Adipocyte (in vitro differentiated cells): ENCODE results near the gene CDH4.

Source experiments
- DNase-seq: peaks from one replicate; pipeline ENCODE4 v3.0.0-alpha.2; 2015; ENCODE audit warnings: low read depth
- H3K27me3 ChIP-seq: replicated peaks from 2 replicates; pipeline ENCODE4 v1.7.0; 2013; ENCODE audit warnings: mild to moderate bottlenecking, low read length, moderate library complexity; ENCODE audit not compliant: control insufficient read depth, insufficient read depth
- H3K36me3 ChIP-seq: 2 replicates; pipeline ENCODE4 v1.7.0; 2013; ENCODE audit warnings: low read length, mild to moderate bottlenecking, moderate library complexity; ENCODE audit not compliant: control insufficient read depth, insufficient read depth, severe bottlenecking
- H3K4me1 ChIP-seq: 2 replicates; pipeline ENCODE4 v1.7.0; 2013; ENCODE audit warnings: mild to moderate bottlenecking, low read length, moderate library complexity; ENCODE audit not compliant: control insufficient read depth, insufficient read depth
- H3K4me3 ChIP-seq: 2 replicates; pipeline ENCODE4 v1.7.0; 2013; ENCODE audit warnings: mild to moderate bottlenecking, low read length, moderate library complexity
- H3K9ac ChIP-seq: 2 replicates; pipeline ENCODE4 v1.7.0; 2013; ENCODE audit warnings: mild to moderate bottlenecking, low read length, moderate library complexity
- H3K9me3 ChIP-seq: 2 replicates; pipeline ENCODE4 v1.7.0; 2013; ENCODE audit warnings: mild to moderate bottlenecking, low read length, moderate library complexity; ENCODE audit not compliant: control insufficient read depth

Gene CDH4

GRCh38 chr20:61599061-61599531 lies 347.0 kb downstream of the CDH4 start:
- Histone ChIP-seq H3K36me3 (no peaks in the 10 kb centered on the region), H3K9ac (no peak overlapping the region), H3K27me3 (peaks cover 3% of the 10 kb centered on the region), H3K4me1 (no peaks in the 10 kb centered on the region), H3K4me3 (no peak overlapping the region), H3K9me3 (peaks cover 23% of the 10 kb centered on the region)
- DNase-seq = no peak

- DNase-seq = no peak
- Histone ChIP-seq H3K27me3 (peaks cover 3% of the 10 kb centered on the region), H3K4me1 (no peaks in the 10 kb centered on the region), H3K4me3 (no peak overlapping the region), H3K9me3 (peaks cover 25% of the 10 kb centered on the region), H3K9ac (no peak overlapping the region), H3K36me3 (no peaks in the 10 kb centered on the region)
These were observed 347.5 kb downstream of the CDH4 start for GRCh38 chr20:61599541-61599992.

GRCh38 chr20:61600016-61600415 lies 348.0 kb downstream of the CDH4 start:
- H3K4me3 ChIP-seq = no peak overlapping the region
- DNase-seq = no peak

GRCh38 chr20:61601361-61601760 lies 349.3 kb downstream of the CDH4 start:
- Histone ChIP-seq H3K36me3 (no peaks in the 10 kb centered on the region), H3K27me3 (peaks cover 9% of the 10 kb centered on the region), H3K9me3 (peaks cover 18% of the 10 kb centered on the region), H3K4me3 (no peak overlapping the region), H3K4me1 (no peaks in the 10 kb centered on the region), H3K9ac (no peak overlapping the region)
- no peak for DNase-seq

More at GRCh38 chr20:61600016-61600415, 348.0 kb downstream of the CDH4 start:
- Histone ChIP-seq H3K9ac (no peak overlapping the region), H3K36me3 (no peaks in the 10 kb centered on the region), H3K27me3 (peaks cover 3% of the 10 kb centered on the region), H3K9me3 (peaks cover 25% of the 10 kb centered on the region), H3K4me1 (no peaks in the 10 kb centered on the region)

- DNase-seq = no peak
- Histone ChIP-seq H3K36me3 (no peaks in the 10 kb centered on the region), H3K27me3 (peaks cover 9% of the 10 kb centered on the region), H3K9me3 (peaks cover 14% of the 10 kb centered on the region), H3K4me1 (no peaks in the 10 kb centered on the region), H3K4me3 (no peak overlapping the region), H3K9ac (no peak overlapping the region)
These were observed 349.8 kb downstream of the CDH4 start for GRCh38 chr20:61601853-61602252.

GRCh38 chr20:61603715-61604114 lies 351.7 kb downstream of the CDH4 start:
- DNase-seq = no peak
- no peak overlapping the region for H3K9ac ChIP-seq
- H3K36me3 ChIP-seq = no peaks in the 10 kb centered on the region
- H3K4me3 ChIP-seq = no peak overlapping the region
- peaks cover 14% of the 10 kb centered on the region for H3K9me3 ChIP-seq
- H3K4me1 ChIP-seq = no peaks in the 10 kb centered on the region
- peaks cover 9% of the 10 kb centered on the region for H3K27me3 ChIP-seq

- Histone ChIP-seq H3K27me3 (peaks cover 9% of the 10 kb centered on the region), H3K4me3 (no peak overlapping the region), H3K9ac (no peak overlapping the region), H3K4me1 (no peaks in the 10 kb centered on the region), H3K36me3 (no peaks in the 10 kb centered on the region), H3K9me3 (peaks cover 14% of the 10 kb centered on the region)
- no peak for DNase-seq
These were observed 352.5 kb downstream of the CDH4 start for GRCh38 chr20:61604549-61604948.

- Histone ChIP-seq H3K4me3 (no peak overlapping the region), H3K9me3 (peaks cover 14% of the 10 kb centered on the region), H3K9ac (no peak overlapping the region), H3K4me1 (no peaks in the 10 kb centered on the region), H3K27me3 (peaks cover 6% of the 10 kb centered on the region), H3K36me3 (no peaks in the 10 kb centered on the region)
- DNase-seq = no peak
These were observed 353.2 kb downstream of the CDH4 start for GRCh38 chr20:61605283-61605682.

- Histone ChIP-seq H3K36me3 (no peaks in the 10 kb centered on the region), H3K9me3 (peaks cover 14% of the 10 kb centered on the region), H3K9ac (no peak overlapping the region), H3K4me1 (no peaks in the 10 kb centered on the region), H3K27me3 (peaks cover 6% of the 10 kb centered on the region), H3K4me3 (no peak overlapping the region)
- no peak for DNase-seq
These were observed 353.9 kb downstream of the CDH4 start for GRCh38 chr20:61605862-61606557.

- Histone ChIP-seq H3K9me3 (peaks cover 16% of the 10 kb centered on the region), H3K27me3 (peaks cover 18% of the 10 kb centered on the region), H3K4me3 (no peak overlapping the region), H3K4me1 (no peaks in the 10 kb centered on the region), H3K36me3 (no peaks in the 10 kb centered on the region), H3K9ac (no peak overlapping the region)
- DNase-seq = peak; percentile 6
These were observed 356.4 kb downstream of the CDH4 start for GRCh38 chr20:61608275-61609085.

- DNase-seq = no peak
- Histone ChIP-seq H3K27me3 (peaks cover 18% of the 10 kb centered on the region), H3K9ac (no peak overlapping the region), H3K4me3 (no peak overlapping the region), H3K9me3 (peaks cover 8% of the 10 kb centered on the region), H3K36me3 (no peaks in the 10 kb centered on the region), H3K4me1 (no peaks in the 10 kb centered on the region)
These were observed 357.4 kb downstream of the CDH4 start for GRCh38 chr20:61609461-61609860.
